H1 (cell line): ENCODE measurements around the gene DNTTIP2. TPM values are rescaled to one million over a fixed set of nuclear protein-coding genes. Genes with fewer than 3 reads are reported as not detected.

Experiments
- CEBPB ChIP-seq: IDR thresholded peaks from 2 replicates; pipeline ENCODE4 v1.6.1; 2012; ENCODE audit warnings: low read depth, low read length
- CHD7 ChIP-seq: fragments of 300-600 bp; sonication (generic); IDR thresholded peaks from 2 replicates; pipeline ENCODE4 v1.7.1; 2012; ENCODE audit warnings: low read length, moderate library complexity, mild to moderate bottlenecking, inconsistent platforms; ENCODE audit not compliant: insufficient replicate concordance
- POLR2AphosphoS5 ChIP-seq: IDR thresholded peaks from 2 replicates; pipeline ENCODE4 v1.6.1; 2011; ENCODE audit warnings: low read depth, low read length
- RAD21 ChIP-seq, 2 experiments: IDR thresholded peaks in 1 of 2; conservative IDR thresholded peaks in 1 of 2; 2 replicates each; pipeline ENCODE4 v1.6.1; 2011; ENCODE audit warnings: low read depth in 2 of 2, low read length in 2 of 2, improper control_type of control experiment in 1 of 2, inconsistent platforms in 1 of 2, mild to moderate bottlenecking in 1 of 2, moderate library complexity in 1 of 2
- RNF2 ChIP-seq: fragments of 200-900, 300-1000 bp; sonication (generic); IDR thresholded peaks from 2 replicates; pipeline ENCODE4 v1.7.1; 2016; ENCODE audit warnings: borderline replicate concordance, low read depth, mild to moderate bottlenecking, antibody characterized with exemption, low read length; ENCODE audit not compliant: poor library complexity, severe bottlenecking; ENCODE audit errors: missing control alignments
- SRF ChIP-seq: IDR thresholded peaks from 2 replicates; pipeline ENCODE4 v1.6.1; 2011; ENCODE audit warnings: mild to moderate bottlenecking, low read depth, low read length, moderate library complexity
- SUZ12 ChIP-seq: fragments of 200-600 bp; sonication (generic); IDR thresholded peaks from 2 replicates; pipeline ENCODE4 v1.6.1; 2012; ENCODE audit warnings: mild to moderate bottlenecking, inconsistent platforms, low read length, moderate library complexity, mixed read lengths
- TCF12 ChIP-seq: IDR thresholded peaks from 2 replicates; pipeline ENCODE4 v1.6.1; 2011; ENCODE audit warnings: low read depth, mild to moderate bottlenecking, low read length
- polyA plus RNA-seq, 7 experiments: library from polyadenylated mRNA; depleted of rRNA in 3 of 7; stranded (reverse) in 5 of 7; unstranded in 2 of 7; fragments of >200 nt in 5 of 7; fragments of 200-250 nt in 2 of 7; gene quantifications; 1 replicate in 5 of 7; 2 replicates in 1 of 7; 4 replicates in 1 of 7; pipeline versions ENCODE4 v1.2.1 to v1.2.3, GENCODE V29; 2011 to 2013; ENCODE audit warnings: missing spikeins in 2 of 7, mixed read lengths in 2 of 7
- total RNA-seq: library from RNA; stranded (reverse); fragmentation: NEBNext Ultra II Directional; extraction: Animal tissue kit (Norgen Biotek cat#: 25700); gene quantifications from 2 replicates; pipeline ENCODE4 v1.2.1, GENCODE V29; 2021

DNTTIP2 gene
- total and polyA plus RNA-seq, 2 of the 8 experiments (the other 6 are each of a cell fraction or from before 2014, with no cell fraction given) = 6.3 to 80.4 TPM

- TF ChIP-seq CHD7 = no peak
- no peak for TF ChIP-seq SRF
- no peak for TF ChIP-seq RNF2
- no peak for TF ChIP-seq RAD21 (IDR thresholded peaks at IDR 0.05 in 1 of 2, conservative IDR thresholded peaks at IDR 0.05 in 1 of 2; ENCODE audit: low read depth in 2 of 2, low read length in 2 of 2)
- no peak for TF ChIP-seq CEBPB
- no peak for TF ChIP-seq POLR2AphosphoS5
- TF ChIP-seq TCF12 = no peak
- no peak for TF ChIP-seq SUZ12
- TF ChIP-seq, all 59 proteins: peak for 0
Measured at GRCh38 chr1:93907718-93908117, 28.7 kb upstream of the DNTTIP2 start (continued).
